Fibroblast of the aortic adventitia (primary cell): ENCODE results near the gene ELOB. TPM values are rescaled to one million over a fixed set of nuclear protein-coding genes. Genes with fewer than 3 reads are reported as not detected.
A peak's percentile ranks its signal among the peaks of the same experiment; 100 is the strongest.

Experiments
- DNase-seq: peaks from one replicate; pipeline ENCODE4 v3.0.0-alpha.2; 2010; ENCODE audit warnings: low read depth
- H3K4me3 ChIP-seq: 2 replicates; pipeline ENCODE4 v1.5.1; 2011; ENCODE audit warnings: low read depth, mild to moderate bottlenecking, control low read depth, low read length, moderate library complexity
- CTCF ChIP-seq: IDR thresholded peaks from 2 replicates; pipeline ENCODE4 v1.5.1; 2011; ENCODE audit warnings: mild to moderate bottlenecking, low read length, control low read depth, inconsistent platforms; ENCODE audit not compliant: insufficient read depth
- total RNA-seq: library from RNA; depleted of rRNA; stranded (reverse); fragments of >200 nt; gene quantifications from 2 replicates; pipeline ENCODE4 v1.2.3, GENCODE V29; 2012; ENCODE audit warnings: low replicate concordance

The ELOB gene
- total RNA-seq, 1 donor = 316 TPM

GRCh38 chr16:2790631-2791030, 13.6 kb upstream of the ELOB start:
- DNase-seq = no peak
- no peak overlapping the region for H3K4me3 ChIP-seq
- TF ChIP-seq CTCF = no peak

- no peak for DNase-seq
- H3K4me3 ChIP-seq = no peak overlapping the region
- TF ChIP-seq CTCF = no peak
These were observed 10.9 kb upstream of the ELOB start for GRCh38 chr16:2787961-2788360.

GRCh38 chr16:2787406-2787805, 10.3 kb upstream of the ELOB start, which contains the start of gene PRSS33:
Gene PRSS33, minus strand, starts transcription at chr16:2787560. Its CDS starts 1,013 bp downstream, at chr16:2786547.
- no peak for TF ChIP-seq CTCF
- DNase-seq = no peak
- no peak within 1 kb of the TSS for H3K4me3 ChIP-seq

DNA sequence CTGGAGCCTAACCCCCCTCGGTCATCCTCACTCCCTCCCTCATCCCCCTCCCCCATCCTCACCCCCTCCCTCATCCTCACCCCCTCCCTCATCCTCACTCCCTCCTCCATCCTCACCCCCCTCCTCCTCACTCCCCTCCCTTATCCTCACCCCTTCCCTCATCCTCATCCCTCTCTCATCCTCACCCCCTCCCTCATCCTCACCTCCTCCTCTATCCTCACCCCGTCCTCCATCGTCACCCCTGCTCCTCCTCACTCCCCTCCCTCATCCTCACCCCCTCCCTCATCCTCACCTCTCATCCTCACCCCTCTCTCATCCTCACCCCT, 9.7 kb upstream of the ELOB start:
- H3K4me3 ChIP-seq = no peak overlapping the region
- TF ChIP-seq CTCF = no peak
- DNase-seq = no peak

GRCh38 chr16:2786061-2786825, 9.2 kb upstream of the ELOB start:
- no peak for TF ChIP-seq CTCF
- DNase-seq = no peak
- no peak overlapping the region for H3K4me3 ChIP-seq

- no peak for DNase-seq
- TF ChIP-seq CTCF = peak; percentile 13
- no peak overlapping the region for H3K4me3 ChIP-seq
These were observed 8.3 kb upstream of the ELOB start for GRCh38 chr16:2785101-2785991.
